ENCODE data around the gene KCNJ12.

KCNJ12 gene

DNA sequence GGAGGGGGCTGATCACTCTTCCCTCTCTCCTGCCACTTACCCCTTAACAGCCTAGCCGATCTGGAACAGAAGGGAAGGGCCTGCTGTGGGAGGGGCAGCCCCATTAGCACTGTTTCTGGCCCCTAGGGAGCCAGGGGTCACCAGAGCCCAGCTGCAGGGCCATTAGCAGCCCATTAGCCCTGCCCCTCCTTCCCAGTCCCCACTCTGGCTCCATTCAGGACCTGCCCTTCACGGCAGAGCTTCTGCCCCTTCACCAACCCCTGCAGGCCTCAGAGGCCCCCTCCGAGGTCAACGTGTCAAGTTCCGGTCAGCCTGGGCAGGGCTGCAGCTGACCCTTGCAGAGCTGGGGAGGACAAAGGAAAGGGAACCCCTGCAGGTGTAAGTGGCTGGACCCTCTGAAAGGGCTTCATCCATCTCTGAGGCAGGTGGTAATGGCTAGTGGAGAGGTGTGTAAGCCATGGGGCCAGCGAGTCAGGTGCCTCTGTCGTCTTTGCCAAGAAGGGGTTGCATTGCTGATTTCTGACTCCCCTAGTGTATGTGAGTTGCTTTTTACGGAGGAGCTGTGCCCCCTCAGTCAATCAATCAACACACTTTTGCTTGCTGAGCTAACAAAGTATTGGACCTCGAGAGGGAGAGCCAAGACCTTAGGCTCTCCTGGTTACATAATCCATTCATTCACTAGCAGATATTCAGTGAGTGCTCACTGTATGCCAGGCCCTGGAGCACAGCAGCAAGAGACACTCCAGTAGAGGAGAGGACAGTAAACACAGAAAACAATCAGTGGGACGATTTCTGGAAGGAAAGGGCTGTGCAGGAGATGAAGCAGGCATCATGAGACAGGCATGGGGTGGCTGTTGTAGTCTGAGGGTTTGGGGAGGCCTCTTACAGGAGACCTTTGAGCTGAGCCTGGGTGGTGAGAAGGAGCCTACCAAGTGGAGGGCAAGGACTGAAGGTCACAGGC, 18.2 kb upstream of the KCNJ12 start:
- no peaks in the 10 kb centered on the region for H3K36me3 Mint-ChIP-seq
- H3K4me3 Mint-ChIP-seq = no peak overlapping the region
- no peak overlapping the region for H3K27ac Mint-ChIP-seq
- H3K4me1 Mint-ChIP-seq = no peaks in the 10 kb centered on the region
- H3K9me3 Mint-ChIP-seq = no peaks in the 10 kb centered on the region
- H3K27me3 Mint-ChIP-seq = no peaks in the 10 kb centered on the region

- no peaks in the 10 kb centered on the region for H3K9me3 Mint-ChIP-seq
- no peak overlapping the region for H3K4me3 Mint-ChIP-seq
- no peak overlapping the region for H3K27ac Mint-ChIP-seq
- no peaks in the 10 kb centered on the region for H3K27me3 Mint-ChIP-seq
- no peaks in the 10 kb centered on the region for H3K36me3 Mint-ChIP-seq
- no peaks in the 10 kb centered on the region for H3K4me1 Mint-ChIP-seq
These were observed 17.3 kb upstream of the KCNJ12 start for GRCh38 chr17:21358682-21359482.

- no peaks in the 10 kb centered on the region for H3K4me1 Mint-ChIP-seq
- H3K27me3 Mint-ChIP-seq = no peaks in the 10 kb centered on the region
- no peak overlapping the region for H3K4me3 Mint-ChIP-seq
- no peaks in the 10 kb centered on the region for H3K36me3 Mint-ChIP-seq
- H3K9me3 Mint-ChIP-seq = no peaks in the 10 kb centered on the region
- H3K27ac Mint-ChIP-seq = no peak overlapping the region
These were observed 16.7 kb upstream of the KCNJ12 start for GRCh38 chr17:21359483-21359840.

GRCh38 chr17:21360048-21360447, 16.1 kb upstream of the KCNJ12 start:
- no peak overlapping the region for H3K27ac Mint-ChIP-seq
- no peaks in the 10 kb centered on the region for H3K4me1 Mint-ChIP-seq
- H3K4me3 Mint-ChIP-seq = no peak overlapping the region
- H3K36me3 Mint-ChIP-seq = no peaks in the 10 kb centered on the region
- H3K27me3 Mint-ChIP-seq = no peaks in the 10 kb centered on the region
- H3K9me3 Mint-ChIP-seq = no peaks in the 10 kb centered on the region

DNA sequence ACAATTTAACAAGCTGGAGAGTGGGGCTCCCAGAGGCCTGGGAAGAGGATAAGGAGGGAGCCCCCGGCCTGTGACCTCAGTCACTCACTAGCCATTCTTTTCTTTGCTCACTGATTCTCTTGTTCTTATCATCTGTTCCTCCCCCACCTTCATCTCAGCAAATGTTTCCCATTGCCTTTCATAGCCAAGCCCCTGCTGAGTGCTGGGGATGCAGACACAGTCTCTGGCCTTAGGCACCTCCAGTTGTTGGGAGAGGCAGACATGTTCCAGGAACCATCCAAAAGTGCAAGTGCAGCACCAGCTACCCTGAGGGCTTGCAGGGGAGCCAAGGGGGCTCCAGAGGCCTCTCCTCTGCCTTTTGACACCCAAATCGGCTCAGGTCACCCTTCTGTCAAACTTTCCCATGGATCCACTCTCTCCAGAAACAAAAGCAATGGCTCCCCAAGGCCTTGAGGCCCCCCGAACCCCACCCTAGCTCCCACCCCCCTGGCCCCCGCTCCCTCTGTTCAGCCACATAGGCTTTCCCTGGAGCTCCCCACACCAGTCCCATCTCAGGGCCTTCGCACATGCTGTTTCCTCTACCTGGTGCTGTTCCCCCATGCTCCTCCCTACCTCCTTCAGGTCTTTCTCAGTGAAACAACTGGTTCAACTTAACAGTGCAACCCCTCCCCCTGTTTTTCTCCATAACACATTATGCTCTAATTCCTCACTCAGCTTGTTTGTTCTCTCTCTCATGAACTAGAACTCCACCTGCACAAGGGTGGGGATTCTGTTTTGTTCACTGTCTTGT, 14.9 kb upstream of the KCNJ12 start:
- no peak overlapping the region for H3K27ac Mint-ChIP-seq
- no peak overlapping the region for H3K4me3 Mint-ChIP-seq
- H3K4me1 Mint-ChIP-seq = no peaks in the 10 kb centered on the region
- no peaks in the 10 kb centered on the region for H3K27me3 Mint-ChIP-seq
- no peaks in the 10 kb centered on the region for H3K36me3 Mint-ChIP-seq
- no peaks in the 10 kb centered on the region for H3K9me3 Mint-ChIP-seq

DNA sequence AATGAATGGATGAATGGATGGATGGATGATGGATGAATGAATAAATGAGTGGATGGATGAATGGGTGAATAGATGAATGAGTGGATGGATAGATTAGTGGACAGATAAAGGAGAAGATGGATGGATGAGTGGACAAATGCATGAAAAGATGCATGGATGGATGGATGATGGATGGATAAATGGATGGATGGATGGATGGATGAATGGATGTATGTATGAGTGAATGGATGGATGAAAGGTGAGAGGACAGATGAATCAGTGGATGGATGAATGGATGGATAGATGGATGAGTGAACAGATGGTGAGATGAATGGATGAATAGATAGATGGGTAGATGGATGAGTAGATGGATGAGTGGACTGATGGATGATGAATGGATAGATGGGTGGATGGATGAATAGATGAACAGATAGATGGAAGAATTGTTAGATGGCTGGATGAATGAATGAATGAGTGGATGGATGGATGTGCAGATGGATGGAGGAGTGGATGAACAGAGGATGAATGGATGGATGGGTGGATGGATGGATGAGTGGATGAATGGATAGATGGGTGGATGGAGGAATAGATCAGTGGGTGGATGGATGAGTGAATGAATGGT, 13.7 kb upstream of the KCNJ12 start:
- no peak overlapping the region for H3K27ac Mint-ChIP-seq
- H3K4me3 Mint-ChIP-seq = no peak overlapping the region
- no peaks in the 10 kb centered on the region for H3K4me1 Mint-ChIP-seq
- H3K27me3 Mint-ChIP-seq = no peaks in the 10 kb centered on the region
- H3K36me3 Mint-ChIP-seq = no peaks in the 10 kb centered on the region
- no peaks in the 10 kb centered on the region for H3K9me3 Mint-ChIP-seq

- Mint-ChIP-seq H3K9me3 (no peaks in the 10 kb centered on the region), H3K27me3 (no peaks in the 10 kb centered on the region), H3K36me3 (no peaks in the 10 kb centered on the region), H3K27ac (no peak overlapping the region), H3K4me1 (no peaks in the 10 kb centered on the region), H3K4me3 (no peak overlapping the region)
These were observed 12.1 kb upstream of the KCNJ12 start for GRCh38 chr17:21363776-21364642.

GRCh38 chr17:21365016-21365415, 11.1 kb upstream of the KCNJ12 start:
- Mint-ChIP-seq H3K4me1 (no peaks in the 10 kb centered on the region), H3K27me3 (no peaks in the 10 kb centered on the region), H3K36me3 (no peaks in the 10 kb centered on the region), H3K9me3 (no peaks in the 10 kb centered on the region), H3K4me3 (no peak overlapping the region), H3K27ac (no peak overlapping the region)

DNA sequence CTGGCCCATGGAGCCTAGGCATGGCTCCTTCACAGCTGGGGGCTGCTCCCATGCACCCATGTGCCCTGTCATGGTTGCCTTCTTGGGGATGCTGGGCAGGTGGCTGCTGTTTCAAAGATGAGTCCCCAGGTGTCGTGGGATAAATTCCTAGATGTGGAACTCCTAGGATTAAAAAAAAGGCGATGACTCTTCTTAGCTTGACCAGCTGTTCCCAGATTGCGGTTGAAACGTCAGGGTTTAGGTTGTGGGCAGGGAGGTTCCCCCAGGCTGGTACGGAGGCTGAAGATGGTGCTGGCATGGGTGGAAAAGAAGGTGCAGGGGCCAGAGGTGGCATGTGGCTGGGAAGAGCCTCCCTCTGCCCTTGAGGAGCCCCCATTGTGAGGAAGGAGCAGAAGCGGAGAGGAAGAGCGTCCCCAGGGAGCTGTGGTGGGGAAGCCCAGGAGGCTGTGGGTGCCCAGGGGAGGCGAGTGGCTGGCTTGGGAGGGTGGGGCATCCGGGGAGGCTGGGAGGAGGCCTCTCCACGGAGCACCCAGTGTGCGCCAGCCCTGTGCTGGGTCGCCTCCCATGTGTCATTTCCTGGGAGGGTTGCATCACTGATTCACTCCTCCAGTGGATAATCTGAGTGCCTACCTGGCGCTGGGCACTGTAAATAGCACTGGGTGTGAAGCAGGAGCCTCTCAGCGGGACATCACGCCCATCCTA, 7.5 kb upstream of the KCNJ12 start:
- Mint-ChIP-seq H3K36me3 (no peaks in the 10 kb centered on the region), H3K27ac (no peak overlapping the region), H3K4me3 (no peak overlapping the region), H3K27me3 (no peaks in the 10 kb centered on the region), H3K4me1 (no peaks in the 10 kb centered on the region), H3K9me3 (no peaks in the 10 kb centered on the region)

- no peak overlapping the region for H3K27ac Mint-ChIP-seq
- no peak overlapping the region for H3K4me3 Mint-ChIP-seq
- no peaks in the 10 kb centered on the region for H3K27me3 Mint-ChIP-seq
- no peaks in the 10 kb centered on the region for H3K4me1 Mint-ChIP-seq
- H3K36me3 Mint-ChIP-seq = no peaks in the 10 kb centered on the region
- no peaks in the 10 kb centered on the region for H3K9me3 Mint-ChIP-seq
These were observed 6.8 kb upstream of the KCNJ12 start for GRCh38 chr17:21369395-21369794.

DNA sequence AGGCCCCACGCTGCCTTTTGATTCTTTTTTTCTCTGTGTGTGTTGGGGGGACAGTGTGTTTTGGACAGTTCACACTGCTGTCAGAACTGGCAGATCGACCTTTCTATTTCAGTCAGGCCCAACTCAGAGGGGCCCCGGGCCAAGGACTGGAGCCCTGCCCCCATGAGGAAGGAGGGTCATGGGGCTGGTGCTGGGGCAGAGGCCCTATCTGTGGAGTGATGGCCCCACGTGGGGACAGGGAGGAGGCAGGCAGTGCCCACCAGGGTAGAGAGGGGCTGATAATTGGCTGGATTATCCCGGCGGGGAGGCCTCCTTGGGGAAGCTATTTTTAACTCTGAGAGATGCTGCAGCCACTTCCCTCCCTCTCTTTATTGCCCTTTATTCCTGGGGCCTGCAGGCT, 5.7 kb upstream of the KCNJ12 start:
- no peaks in the 10 kb centered on the region for H3K36me3 Mint-ChIP-seq
- H3K4me1 Mint-ChIP-seq = peaks cover 1% of the 10 kb centered on the region
- no peak overlapping the region for H3K27ac Mint-ChIP-seq
- H3K27me3 Mint-ChIP-seq = peaks cover 3% of the 10 kb centered on the region
- no peak overlapping the region for H3K4me3 Mint-ChIP-seq
- H3K9me3 Mint-ChIP-seq = no peaks in the 10 kb centered on the region

- no peaks in the 10 kb centered on the region for H3K36me3 Mint-ChIP-seq
- H3K27me3 Mint-ChIP-seq = peaks cover 10% of the 10 kb centered on the region
- no peak overlapping the region for H3K27ac Mint-ChIP-seq
- no peaks in the 10 kb centered on the region for H3K9me3 Mint-ChIP-seq
- peaks cover 6% of the 10 kb centered on the region for H3K4me1 Mint-ChIP-seq
- H3K4me3 Mint-ChIP-seq = no peak overlapping the region
These were observed 4.6 kb upstream of the KCNJ12 start for GRCh38 chr17:21371511-21372081.

GRCh38 chr17:21372256-21372954, 3.8 kb upstream of the KCNJ12 start:
- H3K27me3 Mint-ChIP-seq = peaks cover 10% of the 10 kb centered on the region
- H3K27ac Mint-ChIP-seq = no peak overlapping the region
- H3K4me1 Mint-ChIP-seq = peaks cover 6% of the 10 kb centered on the region
- no peaks in the 10 kb centered on the region for H3K36me3 Mint-ChIP-seq
- H3K9me3 Mint-ChIP-seq = no peaks in the 10 kb centered on the region
- no peak overlapping the region for H3K4me3 Mint-ChIP-seq

All from activated naive CD4-positive, alpha-beta T cell treated with anti-CD3 and anti-CD28 coated beads, Interleukin-2, amount 50 U/mL, for 24 hours (primary cell).